OCI-LY7 (cell line): ENCODE results near the gene PBX1. TPM values are rescaled to one million over a fixed set of nuclear protein-coding genes. Genes with fewer than 3 reads are reported as not detected.

ENCODE experiments used
- BruUV-seq: library from RNA; stranded (reverse); fragments of 400-500 nt; replicated peaks from 2 replicates; lab custom pipeline; 2021; lab: Mats Ljungman, UMichigan
- CTCF ChIA-PET: fragments of 300-600 bp; sonication (Branson Sonifier 250); formaldehyde crosslinking; loops from one replicate; lab custom pipeline; 2022; ENCODE audit warnings: antibody characterized with exemption; ENCODE audit not compliant: unreplicated experiment; lab: Charles Lee
- POLR2A ChIA-PET: fragments of 300-600 bp; sonication (Branson Sonifier 250); formaldehyde crosslinking; loops from one replicate; lab custom pipeline; 2022; ENCODE audit warnings: antibody characterized with exemption; lab: Charles Lee
- DNase-seq: peaks from one replicate; pipeline ENCODE4 v3.0.0-alpha.2; 2015; ENCODE audit warnings: low spot score
- H2AFZ ChIP-seq: fragments of 200-600 bp; sonication (generic), shearing (Covaris generic); 2 replicates; pipeline ENCODE4 v1.6.1; 2014; ENCODE audit warnings: mild to moderate bottlenecking, antibody characterized with exemption, low read length, moderate library complexity
- H3K27ac ChIP-seq: fragments of 200-600 bp; sonication (generic); 2 replicates; pipeline ENCODE4 v1.5.1; 2014; ENCODE audit warnings: mixed run types, low read depth, mild to moderate bottlenecking, moderate library complexity, low read length, inconsistent platforms; ENCODE audit not compliant: poor library complexity, severe bottlenecking
- H3K36me3 ChIP-seq: fragments of 200-600 bp; sonication (generic); 2 replicates; pipeline ENCODE4 v1.6.1; 2014; ENCODE audit warnings: mild to moderate bottlenecking, antibody characterized with exemption, low read length, moderate library complexity, mixed read lengths; ENCODE audit not compliant: insufficient read depth
- H3K4me1 ChIP-seq: fragments of 200-600 bp; sonication (generic); 2 replicates; pipeline ENCODE4 v1.5.1; 2014; ENCODE audit warnings: mild to moderate bottlenecking, low read length; ENCODE audit not compliant: insufficient read depth, poor library complexity, severe bottlenecking
- H3K4me2 ChIP-seq: fragments of 200-600 bp; sonication (generic); 2 replicates; pipeline ENCODE4 v1.6.1; 2014; ENCODE audit warnings: mild to moderate bottlenecking, low read length
- H3K4me3 ChIP-seq: fragments of 200-600 bp; sonication (generic); 2 replicates; pipeline ENCODE4 v1.5.1; 2014; ENCODE audit warnings: mild to moderate bottlenecking, low read depth, low read length; ENCODE audit not compliant: poor library complexity, severe bottlenecking
- H3K79me2 ChIP-seq: fragments of 200-600 bp; sonication (generic); 2 replicates; pipeline ENCODE4 v1.6.1; 2016; ENCODE audit warnings: low read depth, mild to moderate bottlenecking, low read length, moderate library complexity, mixed read lengths; ENCODE audit not compliant: insufficient read depth
- H3K9me2 ChIP-seq: fragments of 200-600 bp; sonication (generic); 2 replicates; pipeline ENCODE4 v1.6.1; 2016; ENCODE audit warnings: mild to moderate bottlenecking, low read length, mixed read lengths; ENCODE audit not compliant: insufficient read depth
- H3K9me3 ChIP-seq: fragments of 200-600 bp; sonication (generic); 2 replicates; pipeline ENCODE4 v1.6.1; 2014; ENCODE audit warnings: mild to moderate bottlenecking, mixed run types, low read length, mixed read lengths
- H4K20me1 ChIP-seq: fragments of 200-600 bp; sonication (generic); 2 replicates; pipeline ENCODE4 v1.6.1; 2014; ENCODE audit warnings: mild to moderate bottlenecking, antibody characterized with exemption, low read length, moderate library complexity, mixed read lengths; ENCODE audit not compliant: insufficient read depth
- EZH2phosphoT487 ChIP-seq: fragments of 200-600 bp; sonication (generic); IDR thresholded peaks from 2 replicates; pipeline ENCODE4 v1.6.1; 2018; ENCODE audit warnings: low read depth, borderline replicate concordance, mild to moderate bottlenecking, mixed run types, antibody characterized with exemption, low read length, moderate library complexity, mixed read lengths
- intact Hi-C: fragments of 100-400 bp; cut with micrococcal nuclease; formaldehyde crosslinking; loops from one replicate; pipeline ENCODE4 v1.10.0; 2022; ENCODE audit not compliant: unreplicated experiment
- total RNA-seq, 2 experiments: library from RNA; depleted of rRNA in 1 of 2; stranded (reverse); fragments of >200 nt in 1 of 2; shearing (Covaris generic) in 1 of 2; gene quantifications; 2 replicates each; pipeline ENCODE4 v1.2.3, GENCODE V29; 2014 to 2022
- TF ChIP-seq, protein P1 (sequence below): fragments of 200-600 bp; sonication (generic); conservative IDR thresholded peaks from 2 replicates; pipeline ENCODE4 v1.5.1; 2014; ENCODE audit warnings: mild to moderate bottlenecking, antibody characterized with exemption, low read length, moderate library complexity, mixed read lengths

PBX1 gene
- total RNA-seq, 2 experiments from 2014 or later = not detected

DNA sequence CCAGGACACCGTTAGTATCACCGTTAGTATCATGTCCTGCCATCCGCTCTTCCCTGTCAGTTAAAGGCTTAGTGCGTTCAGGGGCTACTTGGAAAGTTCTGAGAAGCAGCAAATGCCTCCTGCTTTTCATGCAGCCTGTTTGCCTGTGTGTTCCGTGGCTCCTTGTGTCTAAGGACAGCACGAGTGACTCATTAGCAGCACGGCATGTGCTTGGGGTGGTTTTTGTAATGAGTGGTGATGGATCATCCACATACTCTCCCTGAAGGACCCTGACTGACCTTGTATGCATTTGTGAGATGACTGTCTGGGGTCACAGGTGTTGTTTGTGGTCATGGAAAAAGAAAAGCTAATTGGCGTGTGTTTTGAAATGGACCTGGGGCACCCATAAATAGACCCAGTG lies 221.9 kb downstream of the PBX1 start:
- no peaks in the 10 kb centered on the region for H3K9me3 ChIP-seq
- no peaks in the 10 kb centered on the region for H3K36me3 ChIP-seq
- BruUV-seq = no TSS peak
- intact Hi-C loops = no loop called here
- H4K20me1 ChIP-seq = no peaks in the 10 kb centered on the region
- H3K4me3 ChIP-seq = no peak overlapping the region
- POLR2A ChIA-PET = no interaction called here
- H3K4me1 ChIP-seq = no peaks in the 10 kb centered on the region
- no peaks in the 10 kb centered on the region for H3K79me2 ChIP-seq
- CTCF ChIA-PET = no interaction called here
- no peak for TF ChIP-seq EZH2phosphoT487
- TF ChIP-seq, protein P1, sequence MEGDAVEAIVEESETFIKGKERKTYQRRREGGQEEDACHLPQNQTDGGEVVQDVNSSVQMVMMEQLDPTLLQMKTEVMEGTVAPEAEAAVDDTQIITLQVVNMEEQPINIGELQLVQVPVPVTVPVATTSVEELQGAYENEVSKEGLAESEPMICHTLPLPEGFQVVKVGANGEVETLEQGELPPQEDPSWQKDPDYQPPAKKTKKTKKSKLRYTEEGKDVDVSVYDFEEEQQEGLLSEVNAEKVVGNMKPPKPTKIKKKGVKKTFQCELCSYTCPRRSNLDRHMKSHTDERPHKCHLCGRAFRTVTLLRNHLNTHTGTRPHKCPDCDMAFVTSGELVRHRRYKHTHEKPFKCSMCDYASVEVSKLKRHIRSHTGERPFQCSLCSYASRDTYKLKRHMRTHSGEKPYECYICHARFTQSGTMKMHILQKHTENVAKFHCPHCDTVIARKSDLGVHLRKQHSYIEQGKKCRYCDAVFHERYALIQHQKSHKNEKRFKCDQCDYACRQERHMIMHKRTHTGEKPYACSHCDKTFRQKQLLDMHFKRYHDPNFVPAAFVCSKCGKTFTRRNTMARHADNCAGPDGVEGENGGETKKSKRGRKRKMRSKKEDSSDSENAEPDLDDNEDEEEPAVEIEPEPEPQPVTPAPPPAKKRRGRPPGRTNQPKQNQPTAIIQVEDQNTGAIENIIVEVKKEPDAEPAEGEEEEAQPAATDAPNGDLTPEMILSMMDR = no peak
- H3K4me2 ChIP-seq = no peak overlapping the region
- no peak overlapping the region for H2AFZ ChIP-seq
- DNase-seq = no peak
- no peak overlapping the region for H3K27ac ChIP-seq
- no peaks in the 10 kb centered on the region for H3K9me2 ChIP-seq

DNA sequence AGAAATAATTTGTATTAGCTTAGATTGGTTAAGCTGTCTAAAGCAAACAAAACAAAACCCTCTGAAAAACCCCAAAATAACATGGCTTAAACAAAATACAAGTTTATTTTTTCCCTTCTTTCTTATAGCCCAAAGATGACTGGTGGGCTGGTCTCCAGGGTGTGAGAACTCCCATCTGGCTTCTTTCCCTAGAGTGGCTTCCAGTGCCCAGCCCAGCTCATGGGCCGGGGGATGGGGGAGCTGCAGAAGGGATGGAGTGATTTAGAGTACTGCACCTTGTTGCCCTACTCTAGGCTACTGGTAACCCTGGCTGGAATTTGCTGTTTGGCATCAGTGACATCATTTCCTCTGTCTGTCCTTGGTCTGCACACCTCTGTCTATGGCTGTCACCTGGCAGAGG lies 223.0 kb downstream of the PBX1 start:
- no peak overlapping the region for H3K4me3 ChIP-seq

More for the DNA sequence above, 223.0 kb downstream of the PBX1 start:
- Histone ChIP-seq H3K4me1 (no peaks in the 10 kb centered on the region), H3K79me2 (no peaks in the 10 kb centered on the region), H2AFZ (no peak overlapping the region), H3K4me2 (no peak overlapping the region), H3K9me2 (no peaks in the 10 kb centered on the region), H3K27ac (no peak overlapping the region), H3K9me3 (no peaks in the 10 kb centered on the region), H4K20me1 (no peaks in the 10 kb centered on the region), H3K36me3 (no peaks in the 10 kb centered on the region)
- POLR2A ChIA-PET = interaction anchor here (0.7 kb wide), 1 partner anchor 17 kb away, joined by 3 read pairs; no protein-coding TSS in a partner anchor
- TF ChIP-seq, protein P1 = no peak
- TF ChIP-seq EZH2phosphoT487 = no peak
- CTCF ChIA-PET = no interaction called here
- no TSS peak for BruUV-seq
- no peak for DNase-seq
- intact Hi-C loops = no loop called here
